A549 (cell line): ENCODE measurements around the gene RNF183.

ENCODE experiments used
- BCL3 ChIP-seq: fragments of >200 bp; sonication (Bioruptor Twin); formaldehyde crosslinking; IDR thresholded peaks from 3 replicates; pipeline ENCODE4 v1.6.1; 2016
- CTCF ChIP-seq: fragments of >200 bp; sonication (Bioruptor Twin); formaldehyde crosslinking; IDR thresholded peaks from 3 replicates; pipeline ENCODE4 v1.5.1; 2016
- ELK1 ChIP-seq: fragments of 150-350 bp; IDR thresholded peaks from 2 replicates; pipeline ENCODE4 v1.6.1; 2014; ENCODE audit warnings: low read depth, mild to moderate bottlenecking, low read length
- KDM1A ChIP-seq: fragments of 200-600 bp; sonication (generic); IDR thresholded peaks from 2 replicates; pipeline ENCODE4 v1.6.1; 2016; ENCODE audit warnings: low read depth, mild to moderate bottlenecking
- MAFK ChIP-seq: fragments of 450-650 bp; IDR thresholded peaks from 2 replicates; pipeline ENCODE4 v1.6.1; 2014; ENCODE audit not compliant: partially characterized antibody
- MAX ChIP-seq: IDR thresholded peaks from 2 replicates; pipeline ENCODE4 v1.6.1; 2012
- MYC ChIP-seq: IDR thresholded peaks from 2 replicates; pipeline ENCODE4 v1.6.1; 2012; ENCODE audit warnings: mild to moderate bottlenecking, inconsistent platforms, low read length, improper control_type of control experiment, borderline replicate concordance
- PBX3 ChIP-seq: IDR thresholded peaks from 2 replicates; pipeline ENCODE4 v1.6.1; 2012
- USF2 ChIP-seq: fragments of 450-650 bp; IDR thresholded peaks from 2 replicates; pipeline ENCODE4 v1.6.1; 2014; ENCODE audit warnings: antibody characterized with exemption

GRCh38 chr9:113299800-113300292 lies 3.3 kb downstream of the RNF183 start:
- no peak for TF ChIP-seq ELK1
- TF ChIP-seq MYC: no peak
- no peak for TF ChIP-seq MAX
- TF ChIP-seq CTCF: no peak
- TF ChIP-seq PBX3: no peak
- no peak for TF ChIP-seq KDM1A
- no peak for TF ChIP-seq MAFK
- no peak for TF ChIP-seq BCL3
- TF ChIP-seq USF2: no peak
